ENCODE data around the gene ERICH6.

DNA sequence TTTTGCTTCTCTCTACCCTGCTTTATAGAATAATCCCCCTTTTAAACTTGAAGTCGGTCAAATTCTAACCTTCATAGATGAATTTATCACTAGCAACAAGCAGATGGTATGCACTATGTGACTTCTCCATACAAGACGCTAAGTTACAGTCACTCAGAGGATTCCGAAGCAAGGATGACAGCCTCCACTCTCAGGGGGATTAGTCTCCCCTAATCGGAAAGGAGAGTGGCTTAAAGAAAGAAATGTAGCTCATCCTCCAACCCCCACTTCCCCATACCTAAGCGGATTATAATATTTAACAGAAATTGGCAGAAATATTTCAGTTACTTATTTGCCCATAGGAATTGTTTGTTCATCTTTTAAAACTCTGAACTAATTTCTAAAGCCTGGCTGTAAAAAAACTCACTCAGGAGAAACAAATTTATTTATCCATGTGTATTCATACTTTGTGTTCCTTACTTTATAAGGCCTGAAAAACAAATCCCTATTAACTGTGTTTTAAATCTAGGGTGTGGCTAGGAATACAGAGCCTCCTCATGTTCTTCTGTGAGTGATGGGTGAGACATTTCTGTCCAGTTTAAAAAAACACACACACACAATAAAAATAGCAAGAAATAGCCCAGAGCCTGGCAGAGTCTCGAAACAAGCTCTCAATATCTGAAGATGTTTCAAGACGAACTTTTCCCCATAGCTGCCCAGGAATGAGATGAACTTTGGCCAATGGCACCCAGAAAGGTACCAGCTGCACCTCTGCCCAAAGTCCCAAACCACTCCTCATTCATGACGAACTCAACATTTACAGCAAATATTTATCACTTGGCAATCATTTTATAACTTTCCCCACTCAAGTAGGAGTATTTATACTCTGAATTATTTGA, 40.6 kb upstream of the ERICH6 start:
- TF ChIP-seq, protein P1, sequence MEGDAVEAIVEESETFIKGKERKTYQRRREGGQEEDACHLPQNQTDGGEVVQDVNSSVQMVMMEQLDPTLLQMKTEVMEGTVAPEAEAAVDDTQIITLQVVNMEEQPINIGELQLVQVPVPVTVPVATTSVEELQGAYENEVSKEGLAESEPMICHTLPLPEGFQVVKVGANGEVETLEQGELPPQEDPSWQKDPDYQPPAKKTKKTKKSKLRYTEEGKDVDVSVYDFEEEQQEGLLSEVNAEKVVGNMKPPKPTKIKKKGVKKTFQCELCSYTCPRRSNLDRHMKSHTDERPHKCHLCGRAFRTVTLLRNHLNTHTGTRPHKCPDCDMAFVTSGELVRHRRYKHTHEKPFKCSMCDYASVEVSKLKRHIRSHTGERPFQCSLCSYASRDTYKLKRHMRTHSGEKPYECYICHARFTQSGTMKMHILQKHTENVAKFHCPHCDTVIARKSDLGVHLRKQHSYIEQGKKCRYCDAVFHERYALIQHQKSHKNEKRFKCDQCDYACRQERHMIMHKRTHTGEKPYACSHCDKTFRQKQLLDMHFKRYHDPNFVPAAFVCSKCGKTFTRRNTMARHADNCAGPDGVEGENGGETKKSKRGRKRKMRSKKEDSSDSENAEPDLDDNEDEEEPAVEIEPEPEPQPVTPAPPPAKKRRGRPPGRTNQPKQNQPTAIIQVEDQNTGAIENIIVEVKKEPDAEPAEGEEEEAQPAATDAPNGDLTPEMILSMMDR (tag by site-specific recombination; IDR thresholded peaks at IDR 0.05) = no peak
- TF ChIP-seq, protein P2, sequence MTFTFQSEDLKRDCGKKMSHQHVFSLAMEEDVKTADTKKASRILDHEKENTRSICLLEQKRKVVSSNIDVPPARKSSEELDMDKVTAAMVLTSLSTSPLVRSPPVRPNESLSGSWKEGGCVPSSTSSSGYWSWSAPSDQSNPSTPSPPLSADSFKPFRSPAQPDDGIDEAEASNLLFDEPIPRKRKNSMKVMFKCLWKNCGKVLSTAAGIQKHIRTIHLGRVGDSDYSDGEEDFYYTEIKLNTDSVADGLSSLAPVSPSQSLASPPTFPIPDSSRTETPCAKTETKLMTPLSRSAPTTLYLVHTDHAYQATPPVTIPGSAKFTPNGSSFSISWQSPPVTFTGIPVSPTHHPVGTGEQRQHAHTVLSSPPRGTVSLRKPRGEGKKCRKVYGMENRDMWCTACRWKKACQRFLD (tag by site-specific recombination; IDR thresholded peaks at IDR 0.05) = no peak
- TF ChIP-seq FEZF1 (tag by site-specific recombination; IDR thresholded peaks at IDR 0.05) (no peak), ZNF785 (tag by site-specific recombination; IDR thresholded peaks at IDR 0.05) (no peak)
